ENCODE results near the gene FHIT.

GRCh38 chr3:60167186-60167585 is 1084.1 kb downstream of the FHIT start:
- TF ChIP-seq, protein P1, sequence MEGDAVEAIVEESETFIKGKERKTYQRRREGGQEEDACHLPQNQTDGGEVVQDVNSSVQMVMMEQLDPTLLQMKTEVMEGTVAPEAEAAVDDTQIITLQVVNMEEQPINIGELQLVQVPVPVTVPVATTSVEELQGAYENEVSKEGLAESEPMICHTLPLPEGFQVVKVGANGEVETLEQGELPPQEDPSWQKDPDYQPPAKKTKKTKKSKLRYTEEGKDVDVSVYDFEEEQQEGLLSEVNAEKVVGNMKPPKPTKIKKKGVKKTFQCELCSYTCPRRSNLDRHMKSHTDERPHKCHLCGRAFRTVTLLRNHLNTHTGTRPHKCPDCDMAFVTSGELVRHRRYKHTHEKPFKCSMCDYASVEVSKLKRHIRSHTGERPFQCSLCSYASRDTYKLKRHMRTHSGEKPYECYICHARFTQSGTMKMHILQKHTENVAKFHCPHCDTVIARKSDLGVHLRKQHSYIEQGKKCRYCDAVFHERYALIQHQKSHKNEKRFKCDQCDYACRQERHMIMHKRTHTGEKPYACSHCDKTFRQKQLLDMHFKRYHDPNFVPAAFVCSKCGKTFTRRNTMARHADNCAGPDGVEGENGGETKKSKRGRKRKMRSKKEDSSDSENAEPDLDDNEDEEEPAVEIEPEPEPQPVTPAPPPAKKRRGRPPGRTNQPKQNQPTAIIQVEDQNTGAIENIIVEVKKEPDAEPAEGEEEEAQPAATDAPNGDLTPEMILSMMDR (IDR thresholded peaks at IDR 0.05) = no peak
- TF ChIP-seq POLR2AphosphoS5 (IDR thresholded peaks at IDR 0.05) (no peak), EP300 (IDR thresholded peaks at IDR 0.05) (no peak)
